Natural killer cell (primary cell): Measurements from ENCODE around the gene STARD4. TPM values are rescaled to one million over a fixed set of nuclear protein-coding genes. Genes with fewer than 3 reads are reported as not detected.

Experiments used
- ATAC-seq, 3 donors: fragments of 150-1000 bp in 2 of 3; fragments of 200-7000 bp in 1 of 3; cut with Tn5 transposase; 1 replicate in 1 of 3; 2 replicates in 2 of 3; pipeline ENCODE4 v1.10.0; 2021; ENCODE audit warnings: mild to moderate bottlenecking in 2 of 3, moderate library complexity in 2 of 3
- DNase-seq, 2 donors: peaks; one replicate each; pipeline versions ENCODE4 v3.0.0 to v3.0.0-alpha.2; 2013 to 2021; ENCODE audit warnings: mixed read lengths in 1 of 2
- H3K27ac ChIP-seq: one replicate; pipeline ENCODE4 v1.5.1; 2013; ENCODE audit warnings: mild to moderate bottlenecking, low read length
- H3K27me3 ChIP-seq: one replicate; pipeline ENCODE4 v1.6.1; 2013; ENCODE audit warnings: low read length; ENCODE audit not compliant: control insufficient read depth, insufficient read depth
- H3K36me3 ChIP-seq: one replicate; pipeline ENCODE4 v1.6.1; 2013; ENCODE audit warnings: low read length; ENCODE audit not compliant: control insufficient read depth, insufficient read depth
- H3K4me1 ChIP-seq: one replicate; pipeline ENCODE4 v1.6.1; 2013; ENCODE audit warnings: low read length; ENCODE audit not compliant: control insufficient read depth, insufficient read depth
- H3K4me3 ChIP-seq: one replicate; pipeline ENCODE4 v1.5.1; 2013; ENCODE audit warnings: low read length
- H3K9me3 ChIP-seq: one replicate; pipeline ENCODE4 v1.6.1; 2013; ENCODE audit warnings: low read length; ENCODE audit not compliant: control insufficient read depth, insufficient read depth
- H3K27ac Mint-ChIP-seq, 2 donors: one replicate each; pipeline ENCODE4 v1.8.0; 2022; ENCODE audit warnings: mild to moderate bottlenecking in 2 of 2, mixed read lengths in 2 of 2, moderate library complexity in 1 of 2
- H3K27me3 Mint-ChIP-seq, 2 donors: one replicate each; pipeline ENCODE4 v1.8.0; 2022; ENCODE audit warnings: low read depth in 2 of 2, mixed read lengths in 2 of 2
- H3K36me3 Mint-ChIP-seq: one replicate; pipeline ENCODE4 v1.8.0; 2022; ENCODE audit warnings: mixed read lengths
- H3K4me1 Mint-ChIP-seq, 2 donors: one replicate each; pipeline ENCODE4 v1.8.0; 2022; ENCODE audit warnings: mixed read lengths in 2 of 2
- H3K4me3 Mint-ChIP-seq: one replicate; pipeline ENCODE4 v1.8.0; 2022; ENCODE audit warnings: mild to moderate bottlenecking, moderate library complexity, mixed read lengths
- H3K9me3 Mint-ChIP-seq, 2 donors: one replicate each; pipeline ENCODE4 v1.8.0; 2022; ENCODE audit warnings: mixed read lengths in 2 of 2
- CTCF ChIP-seq: fragments of 200-600 bp; IDR thresholded peaks from one replicate; pipeline ENCODE4 v1.8.0; 2022; ENCODE audit warnings: antibody characterized with exemption
- WGBS: methylation state at CpG from one replicate; pipeline ENCODE4 v1.1.7; 2013; ENCODE audit warnings: missing lambda C conversion rate; ENCODE audit not compliant: insufficient coverage; 5-methylcytosine and 5-hydroxymethylcytosine counted together
- intact Hi-C: fragments of 100-400 bp; cut with micrococcal nuclease; formaldehyde crosslinking; loops from one replicate; pipeline ENCODE4 v1.14.2; 2022
- total RNA-seq, 4 donors: library from RNA; stranded (reverse); fragments of 120-200 nt in 1 of 4; gene quantifications; one replicate each; pipeline versions ENCODE4 v1.2.3 to v1.2.4, GENCODE V29; 2013 to 2022

Gene STARD4
- total RNA-seq, 3 donors from 2014 or later (not counting 1 experiment from before 2014, with no cell fraction given), result 53.3 to 90.2 (median 53.6) TPM

DNA sequence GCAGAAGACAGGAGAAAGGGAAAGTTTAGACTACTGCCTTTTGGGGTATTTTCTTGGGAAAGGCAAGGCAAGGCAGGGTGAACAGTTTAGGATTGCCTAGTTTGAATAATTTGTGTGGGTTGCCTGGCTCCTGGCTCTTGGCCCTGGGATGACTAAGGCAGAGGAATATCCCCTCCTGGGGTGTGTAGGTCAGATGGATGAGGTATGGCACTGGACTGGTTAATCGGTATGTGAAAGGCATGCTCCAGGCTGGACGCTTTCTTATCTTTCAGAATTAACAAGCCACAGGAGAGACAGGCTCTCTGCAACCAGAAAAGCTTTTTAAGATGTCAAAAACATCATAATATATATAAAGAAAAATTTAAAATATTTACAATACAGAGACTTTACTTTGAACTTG is 58.6 kb downstream of the STARD4 start:
- Mint-ChIP-seq H3K9me3 (no peaks in the 10 kb centered on the region), H3K36me3 (no peaks in the 10 kb centered on the region), H3K27ac (no peak overlapping the region), H3K27me3 (peaks cover 8 to 9% of the 10 kb centered on the region in 2 donors), H3K4me3 (no peak overlapping the region), H3K4me1 (no peaks in the 10 kb centered on the region)
- intact Hi-C loops, result no loop called here
- Histone ChIP-seq H3K4me1 (no peaks in the 10 kb centered on the region), H3K9me3 (no peaks in the 10 kb centered on the region), H3K27me3 (no peaks in the 10 kb centered on the region), H3K27ac (no peak overlapping the region), H3K36me3 (no peaks in the 10 kb centered on the region), H3K4me3 (no peak overlapping the region)
- DNase-seq, result no peak
- no CpG with 5 or more reads among the region's 2 CpGs for WGBS
- no peak for ATAC-seq
- no peak for TF ChIP-seq CTCF

DNA sequence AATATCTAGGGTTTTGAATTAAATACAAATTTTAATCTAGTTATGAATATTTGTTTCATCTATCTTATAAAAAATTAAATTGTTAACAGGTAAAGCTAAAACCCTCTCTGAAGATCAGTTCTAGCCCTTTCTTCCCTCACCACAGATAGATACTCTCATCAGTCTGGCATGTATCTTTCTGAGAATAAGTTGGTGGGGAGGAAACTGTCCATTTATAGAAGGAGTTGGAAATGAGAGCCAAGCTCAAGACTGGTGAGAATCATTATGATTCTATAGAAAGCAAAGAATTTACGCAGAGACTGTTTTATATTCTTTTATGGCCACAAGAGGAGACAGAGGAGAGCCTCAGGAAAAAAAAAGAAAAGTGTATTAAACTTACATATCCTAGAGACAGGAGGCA is 59.0 kb downstream of the STARD4 start:
- Histone ChIP-seq H3K4me3 (no peak overlapping the region), H3K36me3 (no peaks in the 10 kb centered on the region), H3K9me3 (no peaks in the 10 kb centered on the region), H3K27ac (no peak overlapping the region), H3K4me1 (no peaks in the 10 kb centered on the region), H3K27me3 (no peaks in the 10 kb centered on the region)
- DNase-seq, result no peak
- H3K27me3 Mint-ChIP-seq, result peaks cover 8 to 9% of the 10 kb centered on the region in 2 donors
- H3K36me3 Mint-ChIP-seq, result no peaks in the 10 kb centered on the region
- no peak overlapping the region for H3K4me3 Mint-ChIP-seq
- intact Hi-C loops, result no loop called here
- no peak for ATAC-seq
- TF ChIP-seq CTCF, result no peak
- H3K27ac Mint-ChIP-seq, result no peak overlapping the region
- no peaks in the 10 kb centered on the region for H3K4me1 Mint-ChIP-seq
- 75% methylated on average over 1 of the region's 1 CpG for WGBS
- no peaks in the 10 kb centered on the region for H3K9me3 Mint-ChIP-seq

GRCh38 chr5:111447822-111448221 is 64.5 kb downstream of the STARD4 start:
- Histone ChIP-seq H3K27me3 (peaks cover 2% of the 10 kb centered on the region), H3K4me3 (no peak overlapping the region), H3K36me3 (no peaks in the 10 kb centered on the region), H3K9me3 (no peaks in the 10 kb centered on the region), H3K27ac (no peak overlapping the region), H3K4me1 (no peaks in the 10 kb centered on the region)
- Mint-ChIP-seq H3K4me1 (no peaks in the 10 kb centered on the region), H3K36me3 (no peaks in the 10 kb centered on the region), H3K27ac (no peak overlapping the region), H3K9me3 (no peaks in the 10 kb centered on the region), H3K27me3 (peaks cover 0 to 6% of the 10 kb centered on the region in 2 donors), H3K4me3 (no peak overlapping the region)
- WGBS, result no CpG with 5 or more reads among the region's 2 CpGs
- DNase-seq (no peak), ATAC-seq (no peak)
- no peak for TF ChIP-seq CTCF
- intact Hi-C loops, result no loop called here

- TF ChIP-seq CTCF, result no peak
- no peak overlapping the region for H3K27ac Mint-ChIP-seq
- no peaks in the 10 kb centered on the region for H3K4me1 ChIP-seq
- H3K36me3 ChIP-seq, result no peaks in the 10 kb centered on the region
- no peaks in the 10 kb centered on the region for H3K4me1 Mint-ChIP-seq
- no peak overlapping the region for H3K27ac ChIP-seq
- intact Hi-C loops, result no loop called here
- no peak for ATAC-seq
- H3K9me3 Mint-ChIP-seq, result no peaks in the 10 kb centered on the region
- no peak overlapping the region for H3K4me3 Mint-ChIP-seq
- no peaks in the 10 kb centered on the region for H3K9me3 ChIP-seq
- no peaks in the 10 kb centered on the region for H3K36me3 Mint-ChIP-seq
- peaks cover 0 to 6% of the 10 kb centered on the region in 2 donors for H3K27me3 Mint-ChIP-seq
- no peak overlapping the region for H3K4me3 ChIP-seq
- no peak for DNase-seq
- WGBS, result no CpG with 5 or more reads among the region's 1 CpG
- peaks cover 2% of the 10 kb centered on the region for H3K27me3 ChIP-seq
These were observed 65.2 kb downstream of the STARD4 start for GRCh38 chr5:111447099-111447498.
